Heart right ventricle (tissue), 16 donors: ENCODE data around the gene TWIST1. TPM values are rescaled to one million over a fixed set of nuclear protein-coding genes. Genes with fewer than 3 reads are reported as not detected.

Experiments
- ATAC-seq, 8 donors: fragments of 200-7000 bp; cut with Tn5 transposase; one replicate each; pipeline ENCODE4 v1.9.1; 2020; ENCODE audit warnings: mild to moderate bottlenecking in 8 of 8, moderate library complexity in 8 of 8, moderate number of reproducible peaks in 1 of 8
- DNase-seq, 2 donors: peaks; one replicate each; pipeline ENCODE4 v3.0.0-alpha.2; 2020
- H3K27ac ChIP-seq, 10 donors: fragments of 200-600 bp; sonication (generic) in 2 of 10; one replicate each; pipeline versions ENCODE4 v1.5.0 to v1.8.0; 2020 to 2022; ENCODE audit warnings: mild to moderate bottlenecking in 3 of 10
- H3K27me3 ChIP-seq, 7 donors: fragments of 200-600 bp; one replicate each; pipeline ENCODE4 v1.8.0; 2021 to 2022; ENCODE audit warnings: mild to moderate bottlenecking in 2 of 7
- H3K36me3 ChIP-seq, 9 donors: fragments of 200-600 bp; sonication (generic) in 1 of 9; one replicate each; pipeline versions ENCODE4 v1.5.0 to v1.8.0; 2020 to 2022; ENCODE audit warnings: mild to moderate bottlenecking in 2 of 9
- H3K4me1 ChIP-seq, 9 donors: fragments of 200-600 bp; sonication (generic) in 1 of 9; one replicate each; pipeline versions ENCODE4 v1.5.0 to v1.8.0; 2020 to 2022; ENCODE audit warnings: mild to moderate bottlenecking in 4 of 9
- H3K4me3 ChIP-seq, 10 donors: fragments of 200-600 bp; sonication (generic) in 2 of 10; one replicate each; pipeline versions ENCODE4 v1.5.0 to v1.8.0; 2020 to 2022; ENCODE audit warnings: mild to moderate bottlenecking in 7 of 10, moderate library complexity in 2 of 10
- H3K9me3 ChIP-seq, 11 donors: fragments of 200-600 bp in 10 of 11; sonication (generic) in 2 of 11; one replicate each; pipeline versions ENCODE4 v1.5.0 to v1.8.0; 2013 to 2022; ENCODE audit warnings: mild to moderate bottlenecking in 2 of 11, control low read depth in 1 of 11, moderate library complexity in 1 of 11
- CTCF ChIP-seq, 9 donors: fragments of 200-600 bp; sonication (generic) in 2 of 9; IDR thresholded peaks; one replicate each; pipeline versions ENCODE4 v1.5.0 to v1.8.0; 2021 to 2022; ENCODE audit warnings: antibody characterized with exemption in 9 of 9, mild to moderate bottlenecking in 5 of 9, moderate library complexity in 1 of 9
- WGBS, 2 donors: extraction: QIAGEN DNeasy Blood & Tissue Kit; methylation state at CpG; one replicate each; pipeline ENCODE4 v1.1.7; 2013; ENCODE audit warnings: inconsistent platforms in 1 of 2; 5-methylcytosine and 5-hydroxymethylcytosine counted together
- intact Hi-C, 10 donors: fragments of 100-400 bp; cut with DNase I; formaldehyde crosslinking; loops; one replicate each; pipeline versions ENCODE4 v1.11.1 to v1.14.2; 2022
- polyA plus RNA-seq, 2 donors: library from polyadenylated mRNA; stranded (reverse); fragments of 200-250 nt; gene quantifications; one replicate each; pipeline ENCODE4 v1.2.3, GENCODE V29; 2013
- total RNA-seq, 10 donors: library from RNA; stranded (reverse); fragmentation: NEBNext Ultra II Directional in 3 of 10; extraction: Animal tissue kit (Norgen Biotek cat#: 25700) in 3 of 10; gene quantifications; one replicate each; pipeline versions ENCODE4 v1.2.1 to v1.2.4, GENCODE V29; 2021 to 2023
- donor health status: Arrhythmogenic right ventricular cardiomyopathy.
- donor health status: ischemic (EF 13 %, LVEDD 7.1; RV severe dilation, severe dysfunction).
- donor health status: healthy with polysubstance abuse.
- donor health status: DM: no; HTN: yes; CAD: no.
- donor health status: DM: no; HTN: no; CAD: no.
- donor health status: ischemic (EF 25% LVEDD 6.9; RV normal size, moderate dysfunction).
- donor health status: ischemic (EF 25% LVEDD 5.7; RV mildly dilated, moderate dysfunction).
- donor health status: healthy.
- donor health status: DM: yes; HTN: yes; CAD: no.
- donor health status: Ischemic cardiomyopathy.
- donor health status: ischemic (EF 35%, LVEDD 5.7; RV mildly dilated, moderate dysfunction).
- donor health status: nonischemic (EF 11% LVEDD 7.7; RV severe dilation, severe dysfunction).
- donor health status: DM: yes; HTN: yes; CAD: no.
- donor health status: PGD.
- donor health status: ischemic (EF 29% LVEDD 5.4; RV normal size, mild dysfunction).
- donor health status: nonischemic (EF 23%, LVEDD 6.1; RV moderate dilation, normal function).

The TWIST1 gene
- total and polyA plus RNA-seq, 12 donors: 0.45 to 3.5 (median 1.5) TPM

GRCh38 chr7:19101909-19102308, 15.5 kb downstream of the TWIST1 start:
- ATAC-seq: no peak
- no peak for DNase-seq
- H3K9me3 ChIP-seq: no peaks in the 10 kb centered on the region
- no peaks in the 10 kb centered on the region for H3K36me3 ChIP-seq
- no peak for TF ChIP-seq CTCF (IDR thresholded peaks at IDR 0.05)
- H3K27ac ChIP-seq: no peak overlapping the region
- peaks cover 0 to 79% (median 59%) of the 10 kb centered on the region in 7 donors for H3K27me3 ChIP-seq
- peaks cover 0 to 14% (median 10%) of the 10 kb centered on the region in 9 donors for H3K4me1 ChIP-seq
- WGBS, 2 donors: 77 to 80% methylated on average over 2 of the region's 2 CpGs
- H3K4me3 ChIP-seq: no peak overlapping the region
- intact Hi-C loops: no loop called here

GRCh38 chr7:19101472-19101871, 16.0 kb downstream of the TWIST1 start:
- Histone ChIP-seq H3K36me3 (no peaks in the 10 kb centered on the region), H3K9me3 (no peaks in the 10 kb centered on the region), H3K4me3 (no peak overlapping the region), H3K27ac (no peak overlapping the region), H3K4me1 (peaks cover 0 to 9% (median 5%) of the 10 kb centered on the region in 9 donors), H3K27me3 (peaks cover 0 to 77% (median 54%) of the 10 kb centered on the region in 7 donors)
- 87 to 88% methylated on average over 1 of the region's 1 CpG for WGBS, 2 donors
- intact Hi-C loops: no loop called here
- TF ChIP-seq CTCF (IDR thresholded peaks at IDR 0.05): no peak
- ATAC-seq: no peak
- no peak for DNase-seq

GRCh38 chr7:19099924-19100323, 17.5 kb downstream of the TWIST1 start:
- WGBS, 2 donors: 65 to 67% methylated on average over 2 of the region's 2 CpGs
- H3K27ac ChIP-seq: no peak overlapping the region
- no peaks in the 10 kb centered on the region for H3K4me1 ChIP-seq
- no peaks in the 10 kb centered on the region for H3K9me3 ChIP-seq
- ATAC-seq (no peak), DNase-seq (no peak)
- no peak overlapping the region for H3K4me3 ChIP-seq
- intact Hi-C loops: no loop called here
- no peaks in the 10 kb centered on the region for H3K36me3 ChIP-seq
- TF ChIP-seq CTCF (IDR thresholded peaks at IDR 0.05): no peak
- H3K27me3 ChIP-seq: peaks cover 0 to 65% (median 40%) of the 10 kb centered on the region in 7 donors

- Histone ChIP-seq H3K4me3 (no peak overlapping the region), H3K27ac (no peak overlapping the region), H3K4me1 (no peaks in the 10 kb centered on the region), H3K27me3 (peaks cover 0 to 57% (median 33%) of the 10 kb centered on the region in 7 donors), H3K9me3 (no peaks in the 10 kb centered on the region), H3K36me3 (no peaks in the 10 kb centered on the region)
- intact Hi-C loops: no loop called here
- WGBS, 2 donors: 89 to 96% methylated on average over 3 of the region's 3 CpGs
- no peak for TF ChIP-seq CTCF (IDR thresholded peaks at IDR 0.05)
- DNase-seq (no peak), ATAC-seq (no peak)
These were observed 18.2 kb downstream of the TWIST1 start for GRCh38 chr7:19099194-19099593.
